Measurements from ENCODE around the gene APCDD1. TPM values are rescaled to one million over a fixed set of nuclear protein-coding genes. Genes with fewer than 3 reads are reported as not detected.

The APCDD1 gene
- total RNA-seq, 4 donors from 2014 or later: 7.8 to 13.5 (median 11.9) TPM

- Histone ChIP-seq H3K27me3 (no peaks in the 10 kb centered on the region), H3K9me3 (no peaks in the 10 kb centered on the region), H3K4me1 (peaks cover 12 to 20% of the 10 kb centered on the region in 2 donors), H3K4me3 (replicated peaks in 1 of 3) (peak within 1 kb of the TSS; percentile 49 to 97 (median 55)), H3K36me3 (no peaks in the 10 kb centered on the region), H3K27ac (peak within 1 kb of the TSS; percentile 88 to 96 (median 92))
- no peak for TF ChIP-seq CTCF (IDR thresholded peaks at IDR 0.05)
- peak in 1 of 2 donors; percentile 50 for TF ChIP-seq POLR2A (IDR thresholded peaks at IDR 0.05)
- peak; percentile 90 for DNase-seq
- WGBS, 2 donors: 1% methylated on average over 34 to 36 of the region's 68 CpGs
- intact Hi-C loops (cut with DNase I): no loop called here
Measured at GRCh38 chr18:10525697-10526560, 71.5 kb downstream of the APCDD1 start, which contains the start of gene NAPG. NAPG (plus strand) TSS chr18:10526027; CDS start chr18:10526103, 76 bp downstream.

GRCh38 chr18:10526561-10526949 is 72.1 kb downstream of the APCDD1 start:
- Histone ChIP-seq H3K4me3 (replicated peaks in 1 of 3) (peak overlapping the region; percentile 49 to 97 (median 55)), H3K36me3 (no peaks in the 10 kb centered on the region), H3K27me3 (no peaks in the 10 kb centered on the region), H3K27ac (peak overlapping the region in 2 of 3 donors; percentile 92 to 96), H3K9me3 (no peaks in the 10 kb centered on the region), H3K4me1 (peaks cover 12 to 20% of the 10 kb centered on the region in 2 donors)
- no peak for DNase-seq
- intact Hi-C loops (cut with DNase I): no loop called here
- WGBS, 2 donors: 7 to 10% methylated on average over 11 of the region's 11 CpGs
- TF ChIP-seq POLR2A (IDR thresholded peaks at IDR 0.05) (no peak), CTCF (IDR thresholded peaks at IDR 0.05) (no peak)

- TF ChIP-seq CTCF (IDR thresholded peaks at IDR 0.05) (no peak), POLR2A (IDR thresholded peaks at IDR 0.05) (no peak)
- Histone ChIP-seq H3K27ac (no peak overlapping the region), H3K9me3 (no peaks in the 10 kb centered on the region), H3K4me3 (replicated peaks in 1 of 3) (no peak overlapping the region), H3K27me3 (no peaks in the 10 kb centered on the region), H3K4me1 (peaks cover 12 to 20% of the 10 kb centered on the region in 2 donors), H3K36me3 (no peaks in the 10 kb centered on the region)
- no peak for DNase-seq
- 82 to 91% methylated on average over 3 of the region's 3 CpGs for WGBS, 2 donors
- intact Hi-C loops (cut with DNase I): no loop called here
Measured at GRCh38 chr18:10528439-10528838, 74.0 kb downstream of the APCDD1 start.

GRCh38 chr18:10530002-10530401 is 75.6 kb downstream of the APCDD1 start:
- Histone ChIP-seq H3K27ac (no peak overlapping the region), H3K36me3 (no peaks in the 10 kb centered on the region), H3K4me1 (peaks cover 12 to 20% of the 10 kb centered on the region in 2 donors), H3K4me3 (replicated peaks in 1 of 3) (no peak overlapping the region), H3K9me3 (no peaks in the 10 kb centered on the region), H3K27me3 (no peaks in the 10 kb centered on the region)
- no peak for DNase-seq
- WGBS, 2 donors: 89 to 92% methylated on average over 3 of the region's 3 CpGs
- no peak for TF ChIP-seq POLR2A (IDR thresholded peaks at IDR 0.05)
- TF ChIP-seq CTCF (IDR thresholded peaks at IDR 0.05): no peak
- intact Hi-C loops (cut with DNase I): no loop called here

- Histone ChIP-seq H3K36me3 (no peaks in the 10 kb centered on the region), H3K9me3 (no peaks in the 10 kb centered on the region), H3K27ac (peak overlapping the region in 1 of 3 donors; percentile 7), H3K4me3 (replicated peaks in 1 of 3) (no peak overlapping the region), H3K27me3 (no peaks in the 10 kb centered on the region), H3K4me1 (peaks cover 10 to 20% of the 10 kb centered on the region in 2 donors)
- DNase-seq: peak in 1 of 2 donors; percentile 38
- 91% methylated on average over 3 of the region's 3 CpGs for WGBS, 2 donors
- intact Hi-C loops (cut with DNase I): no loop called here
- TF ChIP-seq POLR2A (IDR thresholded peaks at IDR 0.05) (no peak), CTCF (IDR thresholded peaks at IDR 0.05) (no peak)
Measured at GRCh38 chr18:10530852-10531251, 76.4 kb downstream of the APCDD1 start.

All from thyroid gland (tissue), 4 donors.